Panc1 (cell line): ENCODE measurements around the gene CSH2. TPM values are rescaled to one million over a fixed set of nuclear protein-coding genes. Genes with fewer than 3 reads are reported as not detected.
"Not testable (repeated sequence)": the region's sequence is repeated elsewhere in the genome, so short reads cannot be mapped to it uniquely, and the experiment has no call there.

Source experiments
- ATAC-seq: fragments of 200-7000 bp; cut with Tn5 transposase; 2 replicates; pipeline ENCODE4 v1.9.1; 2020; ENCODE audit warnings: mild to moderate bottlenecking, moderate library complexity
- BruUV-seq: library from RNA; stranded (reverse); fragments of 400-500 nt; replicated peaks from 2 replicates; lab custom pipeline; 2021; lab: Mats Ljungman, UMichigan
- CTCF ChIA-PET: fragments of 300-600 bp; sonication (Branson Sonifier 250); formaldehyde crosslinking; loops from one replicate; lab custom pipeline; 2022; ENCODE audit warnings: antibody characterized with exemption; lab: Charles Lee
- POLR2A ChIA-PET: fragments of 300-600 bp; sonication (Branson Sonifier 250); formaldehyde crosslinking; loops from one replicate; lab custom pipeline; 2022; ENCODE audit warnings: antibody characterized with exemption; lab: Charles Lee
- DNase-seq: peaks from one replicate; pipeline ENCODE4 v3.0.0-alpha.2; 2010; ENCODE audit warnings: low read depth, low spot score
- H3K27ac ChIP-seq: 2 replicates; pipeline ENCODE4 v1.5.1; 2011; ENCODE audit warnings: mild to moderate bottlenecking, low read length, inconsistent platforms
- H3K27me3 ChIP-seq: fragments of 200-500 bp; sonication (Bioruptor generic); 2 replicates; pipeline ENCODE4 v1.6.0; 2014; ENCODE audit warnings: low read length, inconsistent platforms; ENCODE audit not compliant: control insufficient read depth, insufficient read depth
- H3K36me3 ChIP-seq: fragments of 200-500 bp; sonication (Bioruptor generic); 2 replicates; pipeline ENCODE4 v1.5.1; 2014; ENCODE audit warnings: inconsistent platforms, mild to moderate bottlenecking, low read length, moderate library complexity; ENCODE audit not compliant: control insufficient read depth, insufficient read depth
- H3K4me1 ChIP-seq: 2 replicates; pipeline ENCODE4 v1.5.1; 2011; ENCODE audit warnings: inconsistent platforms, mild to moderate bottlenecking, low read length, moderate library complexity; ENCODE audit not compliant: control insufficient read depth, insufficient read depth
- H3K4me3 ChIP-seq, 2 experiments: 2 replicates each; pipeline ENCODE4 v1.5.1; 2011 to 2012; ENCODE audit warnings: low read depth in 2 of 2, low read length in 2 of 2, mild to moderate bottlenecking in 2 of 2, inconsistent platforms in 1 of 2, moderate library complexity in 1 of 2
- H3K9me3 ChIP-seq: fragments of 200-500 bp; sonication (Bioruptor generic); 2 replicates; pipeline ENCODE4 v1.5.1; 2014; ENCODE audit warnings: low read depth, mild to moderate bottlenecking, inconsistent platforms, low read length, moderate library complexity; ENCODE audit not compliant: control insufficient read depth, insufficient read depth
- in situ Hi-C: cut with HindIII; loops from 2 replicates; pipeline ENCODE4 v1.10.0; 2016; ENCODE audit warnings: low sequenced_read_pairs, low pct_unique_long_range_greater_than_20kb
- intact Hi-C: fragments of 100-400 bp; cut with micrococcal nuclease; formaldehyde crosslinking; loops from one replicate; pipeline ENCODE4 v1.10.0; 2022; ENCODE audit not compliant: unreplicated experiment
- total RNA-seq: library from RNA; stranded (reverse); gene quantifications from one replicate; pipeline ENCODE4 v1.2.1, GENCODE V29; 2021; ENCODE audit not compliant: unreplicated experiment
- TF ChIP-seq, protein P1 (sequence below): fragments of 450-650 bp; IDR thresholded peaks from 2 replicates; pipeline ENCODE4 v1.5.1; 2017; ENCODE audit warnings: mild to moderate bottlenecking

CSH2 gene
- total RNA-seq, 1 experiment from 2014 or later: not detected

DNA sequence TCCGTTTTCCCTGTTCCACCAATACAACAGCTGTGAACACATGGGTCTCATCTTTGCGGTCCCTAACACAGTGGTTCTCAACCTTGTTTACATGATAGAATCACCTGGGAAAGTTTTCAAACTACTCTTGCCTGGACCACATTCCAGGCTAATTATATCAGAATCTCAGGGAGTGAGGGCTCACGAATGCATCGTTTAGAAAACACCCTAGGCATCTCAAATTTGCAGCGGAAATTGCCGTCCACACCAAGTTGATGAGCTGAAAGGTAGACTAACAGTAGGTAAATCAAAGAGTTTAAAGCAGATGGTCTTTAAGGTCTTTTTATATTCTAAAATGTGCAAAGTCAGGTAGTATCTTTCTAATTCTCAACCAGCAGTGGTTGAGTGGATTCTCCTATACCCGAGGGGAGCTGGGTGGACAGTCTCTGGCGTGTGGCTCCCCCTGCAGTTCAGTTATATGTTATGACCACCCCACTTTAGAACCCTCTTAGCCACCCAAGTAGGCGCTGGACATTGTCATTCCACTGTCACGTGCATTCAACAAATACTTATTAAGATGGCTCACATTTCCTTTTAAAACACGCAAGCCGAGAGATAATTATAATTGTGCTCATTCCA, 33.8 kb upstream of the CSH2 start:
- CTCF ChIA-PET: interaction anchor here (1.1 to 1.2 kb wide), 2 partner anchors 17 to 18 kb away, joined by 3 to 4 read pairs; no protein-coding TSS in a partner anchor
- H3K36me3 ChIP-seq, POLR2A ChIA-PET, in situ Hi-C loops, H3K9me3 ChIP-seq, H3K4me3 ChIP-seq, H3K4me1 ChIP-seq, H3K27me3 ChIP-seq, BruUV-seq, H3K27ac ChIP-seq, DNase-seq, intact Hi-C loops: not testable (repeated sequence)
- TF ChIP-seq, protein P1, sequence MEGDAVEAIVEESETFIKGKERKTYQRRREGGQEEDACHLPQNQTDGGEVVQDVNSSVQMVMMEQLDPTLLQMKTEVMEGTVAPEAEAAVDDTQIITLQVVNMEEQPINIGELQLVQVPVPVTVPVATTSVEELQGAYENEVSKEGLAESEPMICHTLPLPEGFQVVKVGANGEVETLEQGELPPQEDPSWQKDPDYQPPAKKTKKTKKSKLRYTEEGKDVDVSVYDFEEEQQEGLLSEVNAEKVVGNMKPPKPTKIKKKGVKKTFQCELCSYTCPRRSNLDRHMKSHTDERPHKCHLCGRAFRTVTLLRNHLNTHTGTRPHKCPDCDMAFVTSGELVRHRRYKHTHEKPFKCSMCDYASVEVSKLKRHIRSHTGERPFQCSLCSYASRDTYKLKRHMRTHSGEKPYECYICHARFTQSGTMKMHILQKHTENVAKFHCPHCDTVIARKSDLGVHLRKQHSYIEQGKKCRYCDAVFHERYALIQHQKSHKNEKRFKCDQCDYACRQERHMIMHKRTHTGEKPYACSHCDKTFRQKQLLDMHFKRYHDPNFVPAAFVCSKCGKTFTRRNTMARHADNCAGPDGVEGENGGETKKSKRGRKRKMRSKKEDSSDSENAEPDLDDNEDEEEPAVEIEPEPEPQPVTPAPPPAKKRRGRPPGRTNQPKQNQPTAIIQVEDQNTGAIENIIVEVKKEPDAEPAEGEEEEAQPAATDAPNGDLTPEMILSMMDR: peak; percentile 49
- ATAC-seq: 0 out of 2 replicates have a peak, but pooled peaks have one; percentile 60

DNA sequence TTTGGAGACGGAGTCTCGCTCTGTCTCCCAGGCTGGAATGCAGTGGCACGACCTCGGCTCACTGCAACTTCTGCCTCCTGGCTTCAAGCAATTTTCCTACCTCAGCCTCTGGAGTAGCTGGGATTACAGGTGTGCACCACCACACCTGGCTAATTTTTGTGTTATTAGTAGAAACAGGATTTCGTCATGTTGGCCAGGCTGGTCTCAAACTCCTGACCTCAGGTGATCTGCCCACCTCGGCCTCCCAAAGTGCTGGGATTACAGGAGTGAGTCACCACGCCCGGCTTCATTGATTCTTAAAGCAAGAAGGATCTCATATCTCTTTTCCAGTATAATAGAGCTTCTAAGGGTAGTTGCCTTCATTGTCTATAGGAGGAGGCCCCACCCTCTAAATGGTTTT, 31.3 kb upstream of the CSH2 start:
- H3K27ac ChIP-seq, intact Hi-C loops, DNase-seq, H3K27me3 ChIP-seq, H3K4me1 ChIP-seq, H3K36me3 ChIP-seq, POLR2A ChIA-PET, H3K9me3 ChIP-seq, H3K4me3 ChIP-seq, ATAC-seq, in situ Hi-C loops, BruUV-seq: not testable (repeated sequence)
- CTCF ChIA-PET: interaction anchor here (0.7 kb wide), 1 partner anchor 327 kb away, joined by 3 read pairs; no protein-coding TSS in a partner anchor

DNA sequence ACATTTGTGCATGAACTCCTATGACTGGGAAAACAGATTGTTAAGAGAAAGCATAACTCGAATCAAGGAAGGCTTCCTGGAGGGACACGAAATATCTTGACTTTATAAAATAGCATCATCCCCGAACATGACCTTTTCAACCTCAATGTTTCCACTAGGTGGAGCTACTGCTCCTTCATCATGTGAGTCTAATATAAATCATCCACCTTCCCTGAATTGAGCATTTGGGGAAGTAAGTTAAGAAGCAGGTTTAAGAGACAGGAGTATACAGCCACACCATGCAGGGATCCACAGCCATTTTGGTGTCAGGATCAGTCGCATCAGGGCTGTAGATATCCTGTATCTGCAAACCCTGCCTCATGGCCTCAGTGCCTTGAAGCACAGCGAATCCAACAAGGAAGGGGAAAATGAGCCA, 30.3 kb upstream of the CSH2 start:
- ChIA-PET CTCF (interaction anchor here (0.6 to 0.7 kb wide), 2 partner anchors 60 to 328 kb away, joined by 3 read pairs; no protein-coding TSS in a partner anchor), POLR2A (interaction anchor here (0.6 kb wide), 1 partner anchor 376 kb away, joined by 3 read pairs; no protein-coding TSS in a partner anchor)
- in situ Hi-C loops, intact Hi-C loops, BruUV-seq, H3K27me3 ChIP-seq, H3K4me1 ChIP-seq, H3K4me3 ChIP-seq, H3K27ac ChIP-seq, H3K9me3 ChIP-seq, H3K36me3 ChIP-seq, DNase-seq: not testable (repeated sequence)
- TF ChIP-seq, protein P1: peak; percentile 62
- ATAC-seq: peak; percentile 69; the same call in 1 of the 2 replicates

DNA sequence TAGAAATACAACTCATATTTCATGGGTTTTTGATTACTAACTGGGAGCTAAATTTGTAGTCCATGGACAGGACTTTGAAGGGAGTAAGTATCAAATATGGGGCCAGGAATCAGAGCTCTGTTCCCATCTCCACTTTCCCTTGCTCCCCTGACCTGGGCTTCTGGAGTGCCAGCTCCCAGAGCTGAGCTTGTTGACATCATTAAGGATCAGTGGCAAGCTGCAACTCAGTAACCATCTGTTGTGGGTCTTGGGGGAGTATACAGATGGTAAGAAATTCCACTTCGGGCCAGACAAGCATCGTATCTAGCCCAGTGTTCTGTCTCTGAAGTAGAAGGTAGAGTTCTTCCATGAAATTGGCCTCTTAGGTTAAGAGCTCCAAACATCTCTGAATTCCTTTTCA, 28.5 kb upstream of the CSH2 start:
- in situ Hi-C loops, H3K27ac ChIP-seq, DNase-seq, H3K4me1 ChIP-seq, H3K27me3 ChIP-seq, intact Hi-C loops, H3K9me3 ChIP-seq, BruUV-seq, H3K4me3 ChIP-seq, ATAC-seq, H3K36me3 ChIP-seq: not testable (repeated sequence)
- CTCF ChIA-PET: interaction anchor here (0.7 to 2.0 kb wide), 2 partner anchors 210 to 232 kb away, joined by 4 read pairs; no protein-coding TSS in a partner anchor
- POLR2A ChIA-PET: interaction anchor here (0.6 kb wide), 1 partner anchor 60 kb away, joined by 3 read pairs; no protein-coding TSS in a partner anchor

DNA sequence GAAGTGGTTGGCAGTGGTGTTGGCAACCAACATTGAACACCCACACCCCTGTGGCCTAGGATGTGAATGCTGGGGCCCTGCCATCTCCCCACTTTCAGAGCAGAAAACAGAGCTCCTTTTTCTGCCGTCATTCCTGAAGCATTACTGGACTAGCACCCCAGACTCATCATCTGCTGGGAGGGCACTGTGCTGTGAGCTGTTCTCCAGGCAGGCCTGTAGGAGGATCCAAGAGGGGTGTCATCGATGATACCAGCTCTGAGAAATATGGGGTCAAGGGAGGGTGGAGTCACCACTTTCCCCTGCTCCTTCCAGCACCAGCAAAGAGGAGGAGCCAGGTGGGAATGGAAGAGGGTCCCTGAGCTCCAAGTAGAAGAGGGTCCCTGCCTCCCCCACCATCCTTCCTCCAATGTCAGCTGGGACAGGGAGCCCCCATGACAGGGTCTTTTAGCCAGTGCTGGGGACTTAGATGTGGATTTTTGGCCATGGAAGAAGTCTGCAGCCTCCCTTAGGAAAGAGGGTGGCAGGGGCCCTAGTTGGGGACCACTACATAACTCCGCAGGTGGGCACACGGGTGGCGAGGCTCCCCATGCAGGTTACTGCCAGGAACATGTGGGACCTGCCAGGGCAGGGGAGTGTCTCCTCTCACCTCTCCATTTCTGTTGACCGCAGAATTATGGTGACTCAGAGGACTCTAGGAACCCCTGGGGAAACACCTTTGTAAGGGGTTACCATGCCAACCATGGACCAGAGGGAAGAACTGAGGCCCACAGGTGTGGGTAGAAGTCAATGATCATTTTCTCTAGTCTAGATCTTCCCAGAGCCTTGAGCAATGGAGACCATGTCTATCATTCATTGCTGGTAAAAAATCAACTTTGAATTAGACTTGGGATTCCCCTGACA, 25.7 kb upstream of the CSH2 start:
- H3K4me1 ChIP-seq, POLR2A ChIA-PET, BruUV-seq, H3K36me3 ChIP-seq, in situ Hi-C loops, DNase-seq, H3K27me3 ChIP-seq, H3K27ac ChIP-seq, H3K9me3 ChIP-seq, ATAC-seq, intact Hi-C loops, H3K4me3 ChIP-seq, CTCF ChIA-PET: not testable (repeated sequence)
